Neuronal stem cell (in vitro differentiated cells): Measurements from ENCODE around the gene GLCCI1.

ENCODE experiments used
- DNase-seq: peaks from one replicate; pipeline ENCODE4 v3.0.0-alpha.2; 2013; ENCODE audit warnings: low spot score
- H2AFZ ChIP-seq: one replicate; pipeline ENCODE4 v1.6.1; 2013; ENCODE audit warnings: mild to moderate bottlenecking, low read length, inconsistent platforms
- H2AK5ac ChIP-seq: 2 replicates; pipeline ENCODE4 v1.6.1; 2013; ENCODE audit warnings: low read depth, mild to moderate bottlenecking, inconsistent platforms, low read length, moderate library complexity, mixed read lengths
- H2BK120ac ChIP-seq: 2 replicates; pipeline ENCODE4 v1.6.1; 2013; ENCODE audit warnings: low read depth, mild to moderate bottlenecking, inconsistent platforms, low read length, moderate library complexity, mixed read lengths
- H2BK12ac ChIP-seq: one replicate; pipeline ENCODE4 v1.6.1; 2013; ENCODE audit warnings: low read length, inconsistent platforms
- H2BK15ac ChIP-seq: 2 replicates; pipeline ENCODE4 v1.6.1; 2013; ENCODE audit warnings: mild to moderate bottlenecking, low read length, inconsistent platforms, mixed read lengths
- H2BK5ac ChIP-seq: one replicate; pipeline ENCODE4 v1.6.1; 2013; ENCODE audit warnings: inconsistent platforms, mild to moderate bottlenecking, low read length, moderate library complexity
- H3K14ac ChIP-seq: one replicate; pipeline ENCODE4 v1.6.1; 2013; ENCODE audit warnings: low read length, inconsistent platforms
- H3K18ac ChIP-seq: 2 replicates; pipeline ENCODE4 v1.6.1; 2013; ENCODE audit warnings: low read length, inconsistent platforms
- H3K23ac ChIP-seq: 2 replicates; pipeline ENCODE4 v1.6.1; 2013; ENCODE audit warnings: low read depth, mild to moderate bottlenecking, mixed read lengths, low read length, inconsistent platforms; ENCODE audit not compliant: poor library complexity
- H3K27ac ChIP-seq: replicated peaks from 3 replicates; pipeline ENCODE4 v1.5.1; 2013; ENCODE audit warnings: low read length, inconsistent platforms
- H3K27me3 ChIP-seq, 3 experiments: 2 replicates each; pipeline ENCODE4 v1.6.1; 2013; ENCODE audit warnings: low read length in 3 of 3, mild to moderate bottlenecking in 2 of 3, inconsistent platforms in 1 of 3, low read depth in 1 of 3, mixed read lengths in 1 of 3, moderate library complexity in 1 of 3; ENCODE audit not compliant: control insufficient read depth in 3 of 3, insufficient read depth in 3 of 3
- H3K36me3 ChIP-seq, 2 donors: replicated peaks in 1 of 2; 2 replicates each; pipeline ENCODE4 v1.6.1; 2013; ENCODE audit warnings: low read length in 2 of 2; ENCODE audit not compliant: control insufficient read depth in 2 of 2, insufficient read depth in 2 of 2
- H3K4ac ChIP-seq: 2 replicates; pipeline ENCODE4 v1.6.1; 2013; ENCODE audit warnings: inconsistent platforms, mild to moderate bottlenecking, low read length, moderate library complexity
- H3K4me1 ChIP-seq, 2 donors: 1 replicate in 1 of 2; 2 replicates in 1 of 2; pipeline ENCODE4 v1.6.1; 2013; ENCODE audit warnings: low read length in 2 of 2, low read depth in 1 of 2; ENCODE audit not compliant: control insufficient read depth in 2 of 2, insufficient read depth in 1 of 2
- H3K4me2 ChIP-seq: one replicate; pipeline ENCODE4 v1.6.1; 2013; ENCODE audit warnings: mild to moderate bottlenecking, low read length, inconsistent platforms; ENCODE audit not compliant: insufficient read depth, poor library complexity, severe bottlenecking
- H3K4me3 ChIP-seq, 2 donors: 2 replicates each; pipeline ENCODE4 v1.5.1; 2013; ENCODE audit warnings: low read length in 2 of 2, mild to moderate bottlenecking in 2 of 2, inconsistent platforms in 1 of 2, moderate library complexity in 1 of 2
- H3K79me1 ChIP-seq: one replicate; pipeline ENCODE4 v1.6.1; 2013; ENCODE audit warnings: low read depth, mild to moderate bottlenecking, inconsistent platforms, low read length, moderate library complexity
- H3K9ac ChIP-seq: one replicate; pipeline ENCODE4 v1.6.1; 2013; ENCODE audit warnings: mild to moderate bottlenecking, low read depth, low read length, inconsistent platforms; ENCODE audit not compliant: poor library complexity
- H3K9me3 ChIP-seq, 2 donors: replicated peaks in 1 of 2; 2 replicates each; pipeline versions ENCODE3 to v1.6.1; 2013; ENCODE audit warnings: low read length in 2 of 2, mild to moderate bottlenecking in 2 of 2, inconsistent platforms in 1 of 2, low read depth in 1 of 2, mixed read lengths in 1 of 2, moderate library complexity in 1 of 2; ENCODE audit not compliant: control insufficient read depth in 2 of 2, insufficient read depth in 1 of 2
- H4K8ac ChIP-seq: one replicate; pipeline ENCODE4 v1.6.1; 2013; ENCODE audit warnings: low read depth, mild to moderate bottlenecking, inconsistent platforms, low read length, moderate library complexity
- H4K91ac ChIP-seq: one replicate; pipeline ENCODE4 v1.6.1; 2013; ENCODE audit warnings: low read length, low read depth, mild to moderate bottlenecking, inconsistent platforms; ENCODE audit not compliant: poor library complexity
- WGBS, 2 donors: extraction: QIAGEN DNeasy Blood & Tissue Kit; methylation state at CpG; one replicate each; pipeline ENCODE4 v1.1.7; 2013; ENCODE audit warnings: missing lambda C conversion rate in 2 of 2, mixed read lengths in 1 of 2; ENCODE audit not compliant: insufficient read length in 2 of 2, insufficient replicate concordance in 1 of 2; ENCODE audit errors: extremely low coverage in 2 of 2; 5-methylcytosine and 5-hydroxymethylcytosine counted together

GLCCI1 gene

GRCh38 chr7:7959979-7960670 lies 8.5 kb upstream of the GLCCI1 start:
- H2AK5ac ChIP-seq: no peak overlapping the region
- no peak overlapping the region for H4K8ac ChIP-seq
- H4K91ac ChIP-seq: no peak overlapping the region
- no peak overlapping the region for H3K14ac ChIP-seq
- H3K27ac ChIP-seq: no peak overlapping the region
- no peak overlapping the region for H3K23ac ChIP-seq
- H3K27me3 ChIP-seq: no peaks in the 10 kb centered on the region
- H3K4me2 ChIP-seq: no peak overlapping the region
- no peaks in the 10 kb centered on the region for H3K36me3 ChIP-seq
- DNase-seq: no peak
- no peak overlapping the region for H2AFZ ChIP-seq
- no peaks in the 10 kb centered on the region for H3K9me3 ChIP-seq
- H2BK120ac ChIP-seq: no peak overlapping the region
- H3K4me1 ChIP-seq: no peaks in the 10 kb centered on the region
- no peaks in the 10 kb centered on the region for H3K79me1 ChIP-seq
- H3K18ac ChIP-seq: no peak overlapping the region
- no peak overlapping the region for H3K9ac ChIP-seq
- no peak overlapping the region for H2BK5ac ChIP-seq
- no CpG with 5 or more reads among the region's 4 CpGs for WGBS, 2 donors
- H3K4me3 ChIP-seq: no peak overlapping the region
- no peak overlapping the region for H2BK15ac ChIP-seq
- no peak overlapping the region for H2BK12ac ChIP-seq
- no peak overlapping the region for H3K4ac ChIP-seq

- Histone ChIP-seq H4K8ac (no peak overlapping the region), H4K91ac (no peak overlapping the region), H3K14ac (no peak overlapping the region), H3K18ac (no peak overlapping the region), H3K9ac (no peak overlapping the region), H3K4me1 (peaks cover 0 to 2% of the 10 kb centered on the region in 2 donors), H3K79me1 (no peaks in the 10 kb centered on the region), H2AFZ (no peak overlapping the region), H3K4me2 (no peak overlapping the region), H2BK120ac (no peak overlapping the region), H3K4ac (no peak overlapping the region), H2AK5ac (no peak overlapping the region), H3K27ac (no peak overlapping the region), H3K4me3 (no peak overlapping the region), H3K27me3 (no peaks in the 10 kb centered on the region), H3K9me3 (no peaks in the 10 kb centered on the region), H2BK12ac (no peak overlapping the region), H3K36me3 (no peaks in the 10 kb centered on the region), H2BK5ac (no peak overlapping the region), H2BK15ac (no peak overlapping the region), H3K23ac (no peak overlapping the region)
- no peak for DNase-seq
- 100% methylated on average over 1 of the region's 3 CpGs; no CpG with 5 or more reads in 1 of the 2 donors for WGBS, 2 donors
Observed at GRCh38 chr7:7962851-7963250, 5.7 kb upstream of the GLCCI1 start.

- no peaks in the 10 kb centered on the region for H3K9me3 ChIP-seq
- H3K27me3 ChIP-seq: no peaks in the 10 kb centered on the region
- no peak overlapping the region for H4K91ac ChIP-seq
- no peak overlapping the region for H3K4me2 ChIP-seq
- H2AFZ ChIP-seq: no peak overlapping the region
- H2BK12ac ChIP-seq: no peak overlapping the region
- H2BK120ac ChIP-seq: no peak overlapping the region
- no peak overlapping the region for H3K18ac ChIP-seq
- no peak overlapping the region for H4K8ac ChIP-seq
- H3K4me1 ChIP-seq: peaks cover 0 to 2% of the 10 kb centered on the region in 2 donors
- no peak overlapping the region for H3K4me3 ChIP-seq
- no CpG with 5 or more reads among the region's 2 CpGs for WGBS, 2 donors
- no peak overlapping the region for H2BK15ac ChIP-seq
- no peaks in the 10 kb centered on the region for H3K79me1 ChIP-seq
- H3K23ac ChIP-seq: no peak overlapping the region
- no peak overlapping the region for H3K14ac ChIP-seq
- H3K9ac ChIP-seq: no peak overlapping the region
- no peak overlapping the region for H3K27ac ChIP-seq
- no peaks in the 10 kb centered on the region for H3K36me3 ChIP-seq
- DNase-seq: no peak
- H2BK5ac ChIP-seq: no peak overlapping the region
- H3K4ac ChIP-seq: no peak overlapping the region
- no peak overlapping the region for H2AK5ac ChIP-seq
Observed at GRCh38 chr7:7964250-7964649, 4.3 kb upstream of the GLCCI1 start.

GRCh38 chr7:7964691-7965090 lies 3.9 kb upstream of the GLCCI1 start:
- peaks cover 4% of the 10 kb centered on the region for H3K79me1 ChIP-seq
- no peak overlapping the region for H4K91ac ChIP-seq
- no peak overlapping the region for H3K4me2 ChIP-seq
- no peaks in the 10 kb centered on the region for H3K36me3 ChIP-seq
- no peak overlapping the region for H2AK5ac ChIP-seq
- H3K4me3 ChIP-seq: no peak overlapping the region
- H2BK12ac ChIP-seq: no peak overlapping the region
- no peak overlapping the region for H3K14ac ChIP-seq
- no peak overlapping the region for H2BK15ac ChIP-seq
- H3K9me3 ChIP-seq: no peaks in the 10 kb centered on the region
- no peaks in the 10 kb centered on the region for H3K27me3 ChIP-seq
- peaks cover 0 to 2% of the 10 kb centered on the region in 2 donors for H3K4me1 ChIP-seq
- no peak overlapping the region for H3K18ac ChIP-seq
- H3K23ac ChIP-seq: no peak overlapping the region
- no peak overlapping the region for H3K4ac ChIP-seq
- no peak overlapping the region for H3K27ac ChIP-seq
- DNase-seq: no peak
- no CpG with 5 or more reads among the region's 2 CpGs for WGBS, 2 donors
- H4K8ac ChIP-seq: no peak overlapping the region
- no peak overlapping the region for H3K9ac ChIP-seq
- no peak overlapping the region for H2BK5ac ChIP-seq
- H2BK120ac ChIP-seq: no peak overlapping the region
- H2AFZ ChIP-seq: no peak overlapping the region
